ENCODE data around the gene RNF224. TPM values are rescaled to one million over a fixed set of nuclear protein-coding genes. Genes with fewer than 3 reads are reported as not detected.
A peak's percentile ranks its signal among the peaks of the same experiment; 100 is the strongest.

Gene RNF224
- total and polyA plus RNA-seq, 5 donors from 2014 or later: not detected

DNA sequence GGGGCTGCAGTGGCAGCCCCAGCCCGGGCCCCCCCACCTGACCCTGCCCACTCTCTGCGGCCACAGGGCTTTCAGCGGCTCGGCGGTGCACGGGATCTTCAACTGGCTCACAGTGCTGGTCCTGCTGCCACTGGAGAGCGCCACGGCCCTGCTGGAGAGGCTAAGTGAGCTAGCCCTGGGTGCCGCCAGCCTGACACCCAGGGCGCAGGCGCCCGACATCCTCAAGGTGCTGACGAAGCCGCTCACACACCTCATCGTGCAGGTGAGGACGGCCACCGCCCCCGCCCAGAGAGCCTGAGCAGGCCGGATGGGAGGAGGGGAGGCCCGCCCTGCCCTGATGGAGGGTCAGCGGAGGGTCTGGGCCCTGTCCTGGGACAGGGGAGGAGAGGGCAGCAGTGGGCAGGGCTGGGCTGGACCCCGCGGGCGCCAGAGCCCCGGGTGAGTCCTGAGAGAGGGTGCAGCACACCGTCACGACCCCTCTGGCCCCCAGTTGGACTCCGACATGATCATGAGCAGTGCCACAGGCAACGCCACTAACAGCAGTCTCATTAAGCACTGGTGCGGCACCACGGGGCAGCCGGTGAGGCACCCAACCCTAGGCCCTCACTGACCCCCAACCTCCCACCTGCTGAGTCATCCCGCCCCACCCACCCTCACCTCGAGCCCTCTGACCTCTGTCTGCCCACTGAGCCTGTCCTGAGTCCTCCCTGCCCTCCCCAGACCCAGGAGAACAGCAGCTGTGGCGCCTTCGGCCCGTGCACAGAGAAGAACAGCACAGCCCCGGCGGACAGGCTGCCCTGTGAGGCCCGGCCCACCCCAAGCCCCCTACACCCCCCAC is 6.1 kb downstream of the RNF224 start:
- no peak overlapping the region for H3K4me3 ChIP-seq (ENCODE audit: low read depth, low read length)
- Mint-ChIP-seq H3K4me3 (no peak overlapping the region), H3K27ac (no peak overlapping the region), H3K9me3 (no peaks in the 10 kb centered on the region), H3K36me3 (no peaks in the 10 kb centered on the region), H3K4me1 (peaks cover 0 to 10% (median 0%) of the 10 kb centered on the region in 4 donors), H3K27me3 (no peaks in the 10 kb centered on the region)
- H3K27ac ChIP-seq (ENCODE audit: insufficient read depth, low read length, poor library complexity, severe bottlenecking): no peak overlapping the region
- no peaks in the 10 kb centered on the region for H3K36me3 ChIP-seq (ENCODE audit: control insufficient read depth, insufficient read depth, low read length)
- H3K9me3 ChIP-seq (ENCODE audit: control insufficient read depth in 2 of 2, low read length in 2 of 2): no peaks in the 10 kb centered on the region
- DNase-seq (no peak), ATAC-seq (ENCODE audit: low read depth in 2 of 2) (no peak)
- peaks cover 25% of the 10 kb centered on the region for H3K4me1 ChIP-seq (ENCODE audit: control insufficient read depth, insufficient read depth, low read length, poor library complexity, severe bottlenecking)
- H3K27me3 ChIP-seq (ENCODE audit: control insufficient read depth, insufficient read depth, low read length): no peaks in the 10 kb centered on the region

DNA sequence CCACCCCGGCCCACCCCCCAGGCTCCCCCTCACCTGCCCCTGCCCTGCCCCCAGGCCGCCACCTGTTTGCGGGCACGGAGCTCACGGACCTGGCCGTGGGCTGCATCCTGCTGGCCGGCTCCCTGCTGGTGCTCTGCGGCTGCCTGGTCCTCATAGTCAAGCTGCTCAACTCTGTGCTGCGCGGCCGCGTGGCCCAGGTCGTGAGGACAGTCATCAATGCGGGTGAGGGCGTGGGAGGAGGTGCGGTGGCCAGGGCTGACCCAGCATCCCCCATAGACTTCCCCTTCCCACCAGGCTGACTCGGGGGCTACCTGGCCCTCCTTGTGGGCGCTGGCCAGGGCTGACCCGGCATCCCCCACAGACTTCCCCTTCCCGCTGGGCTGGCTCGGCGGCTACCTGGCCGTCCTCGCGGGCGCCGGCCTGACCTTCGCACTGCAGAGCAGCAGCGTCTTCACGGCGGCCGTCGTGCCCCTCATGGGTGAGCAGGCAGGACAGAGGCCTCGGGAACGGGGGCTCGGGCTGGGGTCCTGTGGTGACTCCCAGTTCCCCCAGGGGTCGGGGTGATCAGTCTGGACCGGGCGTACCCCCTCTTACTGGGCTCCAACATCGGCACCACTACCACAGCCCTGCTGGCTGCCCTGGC is 6.9 kb downstream of the RNF224 start:
- Histone ChIP-seq H3K36me3 (ENCODE audit: control insufficient read depth, insufficient read depth, low read length) (no peaks in the 10 kb centered on the region), H3K27ac (ENCODE audit: insufficient read depth, low read length, poor library complexity, severe bottlenecking) (no peak overlapping the region), H3K4me1 (ENCODE audit: control insufficient read depth, insufficient read depth, low read length, poor library complexity, severe bottlenecking) (peaks cover 33% of the 10 kb centered on the region), H3K27me3 (ENCODE audit: control insufficient read depth, insufficient read depth, low read length) (no peaks in the 10 kb centered on the region), H3K4me3 (ENCODE audit: low read depth, low read length) (no peak overlapping the region), H3K9me3 (ENCODE audit: control insufficient read depth in 2 of 2, low read length in 2 of 2) (no peaks in the 10 kb centered on the region)
- ATAC-seq (ENCODE audit: low read depth in 2 of 2) (no peak), DNase-seq (no peak)
- Mint-ChIP-seq H3K4me3 (no peak overlapping the region), H3K27ac (no peak overlapping the region), H3K9me3 (no peaks in the 10 kb centered on the region), H3K36me3 (no peaks in the 10 kb centered on the region), H3K27me3 (no peaks in the 10 kb centered on the region), H3K4me1 (peaks cover 0 to 16% (median 0%) of the 10 kb centered on the region in 4 donors)

DNA sequence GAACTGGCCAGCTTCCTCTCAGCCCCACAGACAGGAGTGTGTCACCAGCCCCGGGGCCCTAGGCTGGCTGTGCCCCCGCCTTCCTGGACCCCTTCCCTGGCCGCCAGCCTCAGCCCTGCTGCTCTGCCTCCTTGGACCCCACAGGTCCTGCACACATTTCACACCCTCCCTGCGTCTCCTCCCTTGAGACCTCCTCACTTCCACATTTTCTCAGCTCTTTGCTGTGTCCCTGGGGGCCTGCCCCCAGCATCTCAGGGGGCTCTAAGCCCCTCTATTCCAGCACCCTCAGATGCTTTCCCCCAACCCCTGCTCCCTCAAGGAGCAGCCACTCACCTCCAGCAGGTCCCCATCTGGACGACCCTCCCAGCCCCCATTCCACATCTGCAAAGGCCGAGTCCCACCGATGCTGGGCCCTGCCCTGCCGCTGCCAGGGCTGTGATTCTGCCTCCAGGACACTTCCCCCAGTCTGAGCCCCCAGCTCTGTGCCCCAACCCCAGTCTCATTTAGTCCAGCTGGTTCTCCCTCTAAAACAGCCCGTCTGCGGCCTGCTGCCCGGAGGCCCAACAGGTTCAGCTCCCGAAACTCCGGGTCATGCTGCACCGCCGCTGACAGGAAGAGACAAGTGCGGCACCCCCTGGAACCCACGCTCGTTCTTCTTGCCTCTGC is 7.6 kb downstream of the RNF224 start:
- Histone ChIP-seq H3K36me3 (ENCODE audit: control insufficient read depth, insufficient read depth, low read length) (no peaks in the 10 kb centered on the region), H3K4me1 (ENCODE audit: control insufficient read depth, insufficient read depth, low read length, poor library complexity, severe bottlenecking) (peaks cover 39% of the 10 kb centered on the region), H3K9me3 (ENCODE audit: control insufficient read depth in 2 of 2, low read length in 2 of 2) (no peaks in the 10 kb centered on the region), H3K4me3 (ENCODE audit: low read depth, low read length) (no peak overlapping the region), H3K27me3 (ENCODE audit: control insufficient read depth, insufficient read depth, low read length) (no peaks in the 10 kb centered on the region), H3K27ac (ENCODE audit: insufficient read depth, low read length, poor library complexity, severe bottlenecking) (no peak overlapping the region)
- H3K9me3 Mint-ChIP-seq: no peaks in the 10 kb centered on the region
- no peak overlapping the region for H3K27ac Mint-ChIP-seq
- H3K27me3 Mint-ChIP-seq: no peaks in the 10 kb centered on the region
- no peak for ATAC-seq (ENCODE audit: low read depth in 2 of 2)
- peaks cover 0 to 21% (median 3%) of the 10 kb centered on the region in 4 donors for H3K4me1 Mint-ChIP-seq
- H3K36me3 Mint-ChIP-seq: no peaks in the 10 kb centered on the region
- H3K4me3 Mint-ChIP-seq: no peak overlapping the region
- no peak for DNase-seq

DNA sequence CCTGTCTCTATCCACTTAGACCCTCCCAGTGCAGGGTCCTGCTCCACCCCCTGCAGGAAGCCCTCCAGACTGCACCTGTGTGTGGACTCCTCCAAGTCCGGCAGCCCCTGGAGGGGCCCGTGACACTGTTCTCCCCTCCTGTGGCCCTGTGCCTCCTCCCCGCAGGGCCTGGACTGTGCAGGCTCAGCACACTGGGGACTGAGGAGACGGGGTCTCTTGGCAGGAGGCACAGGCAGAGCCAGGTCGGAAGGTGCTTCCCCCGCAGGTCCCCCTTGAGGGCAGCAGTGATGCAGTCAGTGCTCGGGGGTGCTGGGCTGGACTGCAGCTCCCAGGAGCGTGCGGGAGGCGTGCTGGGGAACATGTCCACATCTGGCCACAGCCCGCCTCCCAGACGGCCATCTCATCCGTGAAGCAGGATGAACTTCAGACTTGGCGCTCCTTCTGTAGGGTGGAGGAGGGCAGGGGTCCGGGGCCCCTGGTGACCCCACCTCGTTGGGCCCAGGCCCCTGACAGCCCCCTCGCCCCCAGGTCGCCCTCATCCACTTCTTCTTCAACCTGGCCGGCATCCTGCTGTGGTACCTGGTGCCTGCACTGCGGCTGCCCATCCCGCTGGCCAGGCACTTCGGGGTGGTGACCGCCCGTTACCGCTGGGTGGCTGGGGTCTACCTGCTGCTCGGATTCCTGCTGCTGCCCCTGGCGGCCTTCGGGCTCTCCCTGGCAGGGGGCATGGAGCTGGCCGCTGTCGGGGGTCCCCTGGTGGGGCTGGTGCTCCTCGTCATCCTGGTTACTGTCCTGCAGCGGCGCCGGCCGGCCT is 8.3 kb downstream of the RNF224 start:
- H3K9me3 Mint-ChIP-seq: no peaks in the 10 kb centered on the region
- peak overlapping the region in 1 of 4 donors; percentile 65 for H3K4me3 Mint-ChIP-seq
- no peaks in the 10 kb centered on the region for H3K27me3 Mint-ChIP-seq
- no peak for ATAC-seq (ENCODE audit: low read depth in 2 of 2)
- Histone ChIP-seq H3K4me3 (ENCODE audit: low read depth, low read length) (no peak overlapping the region), H3K4me1 (ENCODE audit: control insufficient read depth, insufficient read depth, low read length, poor library complexity, severe bottlenecking) (peaks cover 45% of the 10 kb centered on the region), H3K36me3 (ENCODE audit: control insufficient read depth, insufficient read depth, low read length) (no peaks in the 10 kb centered on the region), H3K27me3 (ENCODE audit: control insufficient read depth, insufficient read depth, low read length) (no peaks in the 10 kb centered on the region), H3K27ac (ENCODE audit: insufficient read depth, low read length, poor library complexity, severe bottlenecking) (no peak overlapping the region), H3K9me3 (ENCODE audit: control insufficient read depth in 2 of 2, low read length in 2 of 2) (no peaks in the 10 kb centered on the region)
- H3K27ac Mint-ChIP-seq: no peak overlapping the region
- H3K4me1 Mint-ChIP-seq: peaks cover 0 to 22% (median 4%) of the 10 kb centered on the region in 4 donors
- no peaks in the 10 kb centered on the region for H3K36me3 Mint-ChIP-seq
- no peak for DNase-seq

DNA sequence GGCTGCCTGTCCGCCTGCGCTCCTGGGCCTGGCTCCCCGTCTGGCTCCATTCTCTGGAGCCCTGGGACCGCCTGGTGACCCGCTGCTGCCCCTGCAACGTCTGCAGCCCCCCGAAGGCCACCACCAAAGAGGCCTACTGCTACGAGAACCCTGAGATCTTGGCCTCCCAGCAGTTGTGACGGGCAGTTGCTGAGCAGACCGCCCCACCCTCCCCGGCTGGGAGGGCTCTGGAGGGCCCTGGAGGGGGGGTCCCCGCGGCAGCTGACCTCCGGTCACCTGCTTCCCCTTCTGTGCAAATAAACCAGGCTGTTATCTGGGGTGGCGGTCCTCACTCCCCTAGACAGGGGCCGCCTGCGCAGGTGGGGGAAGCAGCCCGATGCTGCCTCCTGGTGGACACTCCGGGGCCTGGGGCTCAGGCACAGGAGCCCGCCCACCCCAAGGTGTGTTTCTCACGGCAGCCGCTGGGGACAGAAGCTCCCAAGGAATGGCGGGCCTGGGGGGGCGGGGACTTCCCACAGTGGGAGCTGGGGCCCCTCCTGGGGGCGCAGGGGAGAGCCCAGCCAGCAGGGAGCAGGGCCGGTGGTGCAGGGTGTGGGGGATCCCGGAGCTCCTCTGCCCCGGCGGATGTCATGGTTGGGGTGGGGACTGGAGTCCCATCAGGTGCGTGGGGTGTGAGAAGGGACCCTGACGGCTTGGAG is 9.1 kb downstream of the RNF224 start:
- peaks cover 0 to 26% (median 7%) of the 10 kb centered on the region in 4 donors for H3K4me1 Mint-ChIP-seq
- Histone ChIP-seq H3K27ac (ENCODE audit: insufficient read depth, low read length, poor library complexity, severe bottlenecking) (no peak overlapping the region), H3K4me3 (ENCODE audit: low read depth, low read length) (no peak overlapping the region), H3K9me3 (ENCODE audit: control insufficient read depth in 2 of 2, low read length in 2 of 2) (no peaks in the 10 kb centered on the region), H3K27me3 (ENCODE audit: control insufficient read depth, insufficient read depth, low read length) (no peaks in the 10 kb centered on the region), H3K36me3 (ENCODE audit: control insufficient read depth, insufficient read depth, low read length) (no peaks in the 10 kb centered on the region), H3K4me1 (ENCODE audit: control insufficient read depth, insufficient read depth, low read length, poor library complexity, severe bottlenecking) (peaks cover 45% of the 10 kb centered on the region)
- ATAC-seq (ENCODE audit: low read depth in 2 of 2) (peak; percentile 29 to 33), DNase-seq (peak; percentile 83 to 87 (median 86))
- H3K9me3 Mint-ChIP-seq: no peaks in the 10 kb centered on the region
- peaks cover 6% of the 10 kb centered on the region for H3K27me3 Mint-ChIP-seq
- no peaks in the 10 kb centered on the region for H3K36me3 Mint-ChIP-seq
- H3K27ac Mint-ChIP-seq: no peak overlapping the region
- peak overlapping the region in 2 of 4 donors; percentile 25 to 46 for H3K4me3 Mint-ChIP-seq

DNA sequence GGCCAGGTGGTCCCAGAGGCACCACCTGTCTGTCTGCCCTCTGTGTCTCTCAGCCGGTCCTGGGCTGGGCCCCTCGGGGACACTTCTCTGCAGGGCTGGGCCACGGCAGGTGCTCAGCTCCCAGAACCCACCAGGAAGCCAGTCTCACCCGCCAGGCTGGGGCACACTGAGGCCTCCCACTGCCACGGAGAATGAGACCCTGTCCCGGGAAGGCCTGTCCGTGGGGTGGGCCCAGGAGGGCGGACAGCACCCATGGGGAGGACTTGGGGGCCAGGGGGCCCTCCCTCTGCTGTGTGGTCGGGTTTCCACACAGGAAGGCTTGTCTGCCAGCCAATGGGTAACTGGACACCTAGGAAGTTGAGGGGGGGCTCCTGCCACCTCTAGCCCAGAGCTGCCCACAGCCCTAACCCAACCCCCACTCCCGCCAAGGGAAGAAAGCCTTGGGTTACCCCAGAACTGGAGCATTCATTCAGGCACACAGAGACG is 9.7 kb downstream of the RNF224 start:
- Histone ChIP-seq H3K27me3 (ENCODE audit: control insufficient read depth, insufficient read depth, low read length) (no peaks in the 10 kb centered on the region), H3K4me3 (ENCODE audit: low read depth, low read length) (no peak overlapping the region), H3K4me1 (ENCODE audit: control insufficient read depth, insufficient read depth, low read length, poor library complexity, severe bottlenecking) (peaks cover 49% of the 10 kb centered on the region), H3K36me3 (ENCODE audit: control insufficient read depth, insufficient read depth, low read length) (no peaks in the 10 kb centered on the region), H3K9me3 (ENCODE audit: control insufficient read depth in 2 of 2, low read length in 2 of 2) (no peaks in the 10 kb centered on the region), H3K27ac (ENCODE audit: insufficient read depth, low read length, poor library complexity, severe bottlenecking) (no peak overlapping the region)
- no peaks in the 10 kb centered on the region for H3K9me3 Mint-ChIP-seq
- no peak overlapping the region for H3K27ac Mint-ChIP-seq
- H3K27me3 Mint-ChIP-seq: peaks cover 6% of the 10 kb centered on the region
- ATAC-seq (ENCODE audit: low read depth in 2 of 2): no peak
- H3K4me3 Mint-ChIP-seq: peak overlapping the region in 1 of 4 donors; percentile 25
- peaks cover 0 to 26% (median 7%) of the 10 kb centered on the region in 4 donors for H3K4me1 Mint-ChIP-seq
- no peak for DNase-seq
- H3K36me3 Mint-ChIP-seq: no peaks in the 10 kb centered on the region

All from CD4-positive, CD25-positive, alpha-beta regulatory T cell (primary cell).